Measurements from ENCODE around the gene MSLN. TPM values are rescaled to one million over a fixed set of nuclear protein-coding genes. Genes with fewer than 3 reads are reported as not detected.

MSLN gene
- polyA plus RNA-seq, 1 donor (not counting 4 experiments of a cell fraction or from before 2014, with no cell fraction given), result 8.5 TPM

DNA sequence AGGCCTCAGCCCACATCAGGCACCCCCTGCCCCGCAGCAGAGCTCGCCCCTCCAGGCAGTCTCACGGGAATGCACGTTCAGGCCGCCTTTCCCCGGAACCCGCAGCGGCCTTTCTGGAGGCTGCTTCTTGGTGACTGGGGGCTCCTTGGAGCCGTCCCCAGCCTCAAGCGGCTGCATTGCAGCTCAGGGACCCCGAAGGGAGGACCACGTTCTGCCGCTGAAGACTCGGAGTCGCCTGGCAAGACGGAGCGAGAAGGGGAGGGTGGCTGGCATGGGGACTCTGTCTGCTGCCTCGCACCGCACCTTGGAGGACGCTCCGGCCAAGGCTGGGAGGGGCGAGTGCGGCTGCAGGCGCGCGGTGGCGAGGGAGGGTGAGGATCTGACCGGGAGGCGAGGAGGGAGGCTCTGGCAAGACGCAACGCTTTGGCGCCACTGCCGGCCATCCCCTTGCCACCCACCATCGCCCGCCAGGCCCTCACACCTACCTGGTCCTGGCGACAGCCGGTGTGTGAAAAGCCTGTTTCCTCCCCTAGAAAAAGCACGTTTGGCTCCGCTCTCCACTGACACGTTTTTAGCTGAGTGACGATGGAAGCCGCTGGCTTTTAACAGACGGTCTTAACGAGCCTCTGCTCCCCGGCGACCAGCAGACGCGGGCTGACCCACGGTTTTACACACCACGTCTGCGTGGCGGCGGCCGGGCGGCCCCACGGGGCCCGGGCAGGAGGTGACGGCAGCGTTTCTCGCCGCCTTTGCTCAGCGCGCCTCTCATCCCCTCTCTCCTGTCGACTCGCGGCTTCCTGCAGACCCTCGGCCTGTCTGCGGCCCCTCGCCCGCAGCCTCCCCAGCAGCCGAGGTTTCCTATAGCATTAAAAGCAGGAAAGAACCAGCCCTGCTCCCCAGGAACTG lies 56.7 kb downstream of the MSLN start:
- Histone ChIP-seq H3K9me1 (ENCODE audit: control insufficient read depth, extremely low read depth, insufficient read depth, low read length) (no peaks in the 10 kb centered on the region), H3K27ac (ENCODE audit: control insufficient read depth, insufficient read depth, low read length) (no peak overlapping the region), H3K4me2 (ENCODE audit: control insufficient read depth, extremely low read depth, insufficient read depth, low read depth, low read length) (no peak overlapping the region), H3K9me3 (ENCODE audit: control insufficient read depth, low read depth, low read length) (no peaks in the 10 kb centered on the region), H4K20me1 (ENCODE audit: control insufficient read depth, extremely low read depth, insufficient read depth, low read length) (no peaks in the 10 kb centered on the region), H3K9ac (ENCODE audit: control insufficient read depth, extremely low read depth, insufficient read depth, low read length) (no peak overlapping the region), H3K79me2 (ENCODE audit: control insufficient read depth, insufficient read depth, low read length) (no peaks in the 10 kb centered on the region), H2AFZ (ENCODE audit: control insufficient read depth, low read length) (no peak overlapping the region), H3K4me3 (ENCODE audit: control insufficient read depth in 2 of 3, extremely low read depth in 1 of 3, insufficient read depth in 2 of 3, low read depth in 1 of 3, low read length in 3 of 3) (no peak overlapping the region), H3K36me3 (ENCODE audit: control insufficient read depth in 2 of 2, extremely low read depth in 1 of 2, insufficient read depth in 2 of 2, low read length in 2 of 2) (no peaks in the 10 kb centered on the region), H3K27me3 (ENCODE audit: control insufficient read depth, extremely low read depth, insufficient read depth, low read length) (peaks cover 34% of the 10 kb centered on the region), H3K4me1 (ENCODE audit: control insufficient read depth, extremely low read depth, insufficient read depth, low read length) (no peaks in the 10 kb centered on the region)
- dilution Hi-C loops (cut with MboI; ENCODE audit: extremely low pct_ligation_motif_present, low sequenced_read_pairs), result no loop called here
- TF ChIP-seq, protein P1, sequence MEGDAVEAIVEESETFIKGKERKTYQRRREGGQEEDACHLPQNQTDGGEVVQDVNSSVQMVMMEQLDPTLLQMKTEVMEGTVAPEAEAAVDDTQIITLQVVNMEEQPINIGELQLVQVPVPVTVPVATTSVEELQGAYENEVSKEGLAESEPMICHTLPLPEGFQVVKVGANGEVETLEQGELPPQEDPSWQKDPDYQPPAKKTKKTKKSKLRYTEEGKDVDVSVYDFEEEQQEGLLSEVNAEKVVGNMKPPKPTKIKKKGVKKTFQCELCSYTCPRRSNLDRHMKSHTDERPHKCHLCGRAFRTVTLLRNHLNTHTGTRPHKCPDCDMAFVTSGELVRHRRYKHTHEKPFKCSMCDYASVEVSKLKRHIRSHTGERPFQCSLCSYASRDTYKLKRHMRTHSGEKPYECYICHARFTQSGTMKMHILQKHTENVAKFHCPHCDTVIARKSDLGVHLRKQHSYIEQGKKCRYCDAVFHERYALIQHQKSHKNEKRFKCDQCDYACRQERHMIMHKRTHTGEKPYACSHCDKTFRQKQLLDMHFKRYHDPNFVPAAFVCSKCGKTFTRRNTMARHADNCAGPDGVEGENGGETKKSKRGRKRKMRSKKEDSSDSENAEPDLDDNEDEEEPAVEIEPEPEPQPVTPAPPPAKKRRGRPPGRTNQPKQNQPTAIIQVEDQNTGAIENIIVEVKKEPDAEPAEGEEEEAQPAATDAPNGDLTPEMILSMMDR (optimal IDR thresholded peaks at IDR 0.05 in 1 of 3, IDR thresholded peaks at IDR 0.05 in 1 of 3, conservative IDR thresholded peaks at IDR 0.05 in 1 of 3; ENCODE audit: extremely low read depth in 1 of 3, insufficient read depth in 2 of 3, low read length in 3 of 3), result no peak
- no peak for TF ChIP-seq EZH2 (IDR thresholded peaks at IDR 0.05; ENCODE audit: low read length)
- DNase-seq (ENCODE audit: low read depth, low spot score), result no peak
- no peak for FAIRE-seq

DNA sequence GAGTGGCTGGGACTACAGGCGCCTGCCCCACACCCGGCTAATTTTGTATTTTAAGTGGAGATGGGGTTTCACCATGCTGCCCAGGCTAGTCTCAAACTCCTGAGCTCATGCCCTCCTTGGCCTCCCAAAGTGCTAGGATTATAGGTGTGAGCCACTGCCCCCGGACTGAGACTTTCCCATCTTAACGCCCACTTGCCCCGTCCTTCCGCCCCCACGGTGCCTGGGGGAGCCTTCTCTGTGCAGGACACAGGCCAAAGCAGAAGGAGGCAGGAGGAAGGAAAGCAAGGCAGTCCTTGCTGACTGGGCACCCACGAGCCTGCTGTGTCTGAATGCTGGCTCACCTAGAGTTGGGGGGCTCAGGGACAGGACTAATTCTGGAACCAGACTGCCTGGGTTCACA lies 57.6 kb downstream of the MSLN start:
- Histone ChIP-seq H2AFZ (ENCODE audit: control insufficient read depth, low read length) (no peak overlapping the region), H3K4me1 (ENCODE audit: control insufficient read depth, extremely low read depth, insufficient read depth, low read length) (no peaks in the 10 kb centered on the region), H3K27me3 (ENCODE audit: control insufficient read depth, extremely low read depth, insufficient read depth, low read length) (peaks cover 29% of the 10 kb centered on the region), H3K27ac (ENCODE audit: control insufficient read depth, insufficient read depth, low read length) (no peak overlapping the region), H3K79me2 (ENCODE audit: control insufficient read depth, insufficient read depth, low read length) (no peaks in the 10 kb centered on the region), H3K4me2 (ENCODE audit: control insufficient read depth, extremely low read depth, insufficient read depth, low read depth, low read length) (no peak overlapping the region), H3K4me3 (ENCODE audit: control insufficient read depth in 2 of 3, extremely low read depth in 1 of 3, insufficient read depth in 2 of 3, low read depth in 1 of 3, low read length in 3 of 3) (no peak overlapping the region), H3K9me1 (ENCODE audit: control insufficient read depth, extremely low read depth, insufficient read depth, low read length) (no peaks in the 10 kb centered on the region), H3K9ac (ENCODE audit: control insufficient read depth, extremely low read depth, insufficient read depth, low read length) (no peak overlapping the region), H4K20me1 (ENCODE audit: control insufficient read depth, extremely low read depth, insufficient read depth, low read length) (no peaks in the 10 kb centered on the region), H3K36me3 (ENCODE audit: control insufficient read depth in 2 of 2, extremely low read depth in 1 of 2, insufficient read depth in 2 of 2, low read length in 2 of 2) (no peaks in the 10 kb centered on the region), H3K9me3 (ENCODE audit: control insufficient read depth, low read depth, low read length) (no peaks in the 10 kb centered on the region)
- FAIRE-seq (no peak), DNase-seq (ENCODE audit: low read depth, low spot score) (no peak)
- TF ChIP-seq, protein P1 (optimal IDR thresholded peaks at IDR 0.05 in 1 of 3, IDR thresholded peaks at IDR 0.05 in 1 of 3, conservative IDR thresholded peaks at IDR 0.05 in 1 of 3; ENCODE audit: extremely low read depth in 1 of 3, insufficient read depth in 2 of 3, low read length in 3 of 3), result no peak
- TF ChIP-seq EZH2 (IDR thresholded peaks at IDR 0.05; ENCODE audit: low read length), result no peak
- dilution Hi-C loops (cut with MboI; ENCODE audit: extremely low pct_ligation_motif_present, low sequenced_read_pairs), result no loop called here

Small RNA genes lying within 50 kb of the gene (small RNA-seq; reads per million reads assigned to genes)
- gene MIR662 (ENCODE audit: insufficient read length in 3 of 3, low read depth in 3 of 3, low replicate concordance in 1 of 3), result 0 reads per million in 3 experiments

Other genes with a start within 250 kb of the MSLN start
- gene CAPN15, start 233.0 kb upstream of the MSLN start, polyA plus RNA-seq, result 7.9 to 15.1 TPM (median 10.7 TPM) in 3 replicates
- not detected in 3 replicates for gene PRR35, start 200.3 kb upstream of the MSLN start, polyA plus RNA-seq
- 0.09 to 0.22 TPM (median 0.10 TPM) in 3 replicates for gene NHLRC4, start 193.7 kb upstream of the MSLN start, polyA plus RNA-seq
- gene PIGQ, start 190.8 kb upstream of the MSLN start, polyA plus RNA-seq, result 11.2 to 23.3 TPM (median 16.7 TPM) in 3 replicates
- 4.0 to 12.3 TPM (median 4.2 TPM) in 3 replicates for gene RAB40C, start 170.7 kb upstream of the MSLN start, polyA plus RNA-seq
- gene WFIKKN1, start 129.7 kb upstream of the MSLN start, polyA plus RNA-seq, result 0.01 to 0.04 TPM in 2 of 3 replicates, not detected in the other
- gene METTL26, start 124.4 kb upstream of the MSLN start, polyA plus RNA-seq, result 46.9 to 65.8 TPM (median 49.4 TPM) in 3 replicates
- 5.9 to 14.5 TPM (median 8.1 TPM) in 3 replicates for gene MCRIP2, start 118.9 kb upstream of the MSLN start, polyA plus RNA-seq
- 5.9 to 9.2 TPM (median 8.2 TPM) in 3 replicates for gene WDR90, start 111.4 kb upstream of the MSLN start, polyA plus RNA-seq
- 58.7 to 97.0 TPM (median 61.7 TPM) in 3 replicates for gene RHOT2, start 92.6 kb upstream of the MSLN start, polyA plus RNA-seq
- 0.58 to 2.7 TPM (median 0.71 TPM) in 3 replicates for gene RHBDL1, start 85.1 kb upstream of the MSLN start, polyA plus RNA-seq
- 124 to 153 TPM (median 144 TPM) in 3 replicates for gene STUB1, start 80.3 kb upstream of the MSLN start, polyA plus RNA-seq
- gene JMJD8, start 76.4 kb upstream of the MSLN start, polyA plus RNA-seq, result 17.8 to 29.7 TPM (median 20.1 TPM) in 3 replicates
- gene WDR24, start 70.3 kb upstream of the MSLN start, polyA plus RNA-seq, result 1.2 to 2.7 TPM (median 2.1 TPM) in 3 replicates
- gene FBXL16, start 54.9 kb upstream of the MSLN start, polyA plus RNA-seq, result 0.45 to 3.0 TPM (median 0.81 TPM) in 3 replicates
- 27.1 to 171 TPM (median 42.1 TPM) in 3 replicates for gene METRN, start 45.6 kb upstream of the MSLN start, polyA plus RNA-seq
- 5.6 to 13.7 TPM (median 8.2 TPM) in 3 replicates for gene ANTKMT, start 39.6 kb upstream of the MSLN start, polyA plus RNA-seq
- gene CCDC78, start 34.3 kb upstream of the MSLN start, polyA plus RNA-seq, result 2.0 to 4.1 TPM (median 2.5 TPM) in 3 replicates
- 6.8 to 30.7 TPM (median 8.0 TPM) in 3 replicates for gene HAGHL, start 33.6 kb upstream of the MSLN start, polyA plus RNA-seq
- gene CIAO3, start 19.7 kb upstream of the MSLN start, polyA plus RNA-seq, result 20.1 to 31.8 TPM (median 24.9 TPM) in 3 replicates
- 11.9 to 30.3 TPM (median 19.3 TPM) in 3 replicates for gene RPUSD1, start 27.6 kb downstream of the MSLN start, polyA plus RNA-seq
- 5.7 to 6.7 TPM (median 5.7 TPM) in 3 replicates for gene CHTF18, start 27.9 kb downstream of the MSLN start, polyA plus RNA-seq
- gene GNG13, start 40.0 kb downstream of the MSLN start, polyA plus RNA-seq, result not detected in 3 replicates
- 3.1 to 6.3 TPM (median 4.2 TPM) in 3 replicates for gene LMF1, start 210.2 kb downstream of the MSLN start, polyA plus RNA-seq
- 0.03 to 0.09 TPM in 2 of 3 replicates, not detected in the other for gene SOX8, start 221.0 kb downstream of the MSLN start, polyA plus RNA-seq